Activated naive CD4-positive, alpha-beta T cell treated with Interleukin-2 at 50 U/mL for 16 hours (primary cell): Measurements from ENCODE around the gene FGD6.

Experiments used
- DNase-seq: peaks from one replicate; pipeline ENCODE4 v3.0.0-alpha.2; 2020

Gene FGD6

DNA sequence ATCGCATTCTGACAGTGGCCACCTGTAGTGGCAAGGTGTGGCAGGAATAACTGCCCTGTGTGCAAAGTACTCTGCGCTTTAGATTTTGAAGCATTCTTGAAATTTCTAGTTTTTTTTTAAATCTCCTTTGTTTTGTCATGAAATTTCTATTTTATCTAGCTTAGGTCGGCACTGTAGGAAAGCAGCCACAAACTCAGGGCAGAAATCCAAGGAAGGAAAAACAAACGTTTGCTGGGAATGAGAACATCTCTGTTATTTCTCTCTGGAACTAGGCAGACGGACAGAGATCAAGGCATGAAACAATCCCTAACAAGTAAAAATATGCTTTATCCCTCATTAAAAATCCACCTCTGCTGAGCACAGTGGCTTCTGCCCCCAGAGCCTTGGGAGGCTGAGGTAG, 142.5 kb downstream of the FGD6 start:
- DNase-seq = no peak

DNA sequence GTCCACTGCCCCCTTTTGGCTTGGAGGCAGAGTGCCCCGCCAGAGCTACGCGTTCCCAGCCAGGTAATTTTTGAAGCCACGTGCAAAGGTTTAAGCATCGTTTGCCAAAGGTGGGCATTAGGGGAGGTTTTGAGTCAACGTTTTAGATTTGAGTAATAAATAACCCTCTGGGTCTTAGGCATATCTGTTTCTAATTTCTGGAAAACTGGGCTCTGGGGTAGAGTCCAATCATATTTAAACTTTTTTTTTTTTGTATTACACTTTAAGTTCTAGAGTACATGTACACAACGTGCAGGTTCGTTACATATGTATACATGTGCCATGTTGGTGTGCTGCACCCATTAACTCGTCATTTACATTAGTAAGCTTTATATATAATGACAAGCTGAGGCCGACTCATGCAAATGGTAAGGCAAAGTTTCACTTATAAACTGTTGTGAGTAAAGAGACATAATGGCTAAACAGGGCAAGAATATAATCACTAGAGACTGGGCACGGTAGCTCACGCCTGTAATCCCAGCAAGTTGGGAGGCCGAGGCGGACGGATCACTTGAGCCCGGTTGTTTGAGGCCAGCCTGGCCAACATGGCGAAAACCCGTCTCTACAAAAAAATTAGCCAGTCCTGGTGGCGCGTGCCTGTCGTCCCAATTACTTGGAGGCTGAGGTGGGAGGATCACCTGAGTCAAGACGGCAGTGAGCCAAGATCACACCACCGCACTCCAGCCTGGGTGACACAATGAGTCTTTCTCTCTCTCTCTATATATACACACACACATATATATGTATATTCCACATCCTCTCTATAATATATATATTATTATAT, 143.4 kb downstream of the FGD6 start:
- peak; percentile 92 for DNase-seq

DNA sequence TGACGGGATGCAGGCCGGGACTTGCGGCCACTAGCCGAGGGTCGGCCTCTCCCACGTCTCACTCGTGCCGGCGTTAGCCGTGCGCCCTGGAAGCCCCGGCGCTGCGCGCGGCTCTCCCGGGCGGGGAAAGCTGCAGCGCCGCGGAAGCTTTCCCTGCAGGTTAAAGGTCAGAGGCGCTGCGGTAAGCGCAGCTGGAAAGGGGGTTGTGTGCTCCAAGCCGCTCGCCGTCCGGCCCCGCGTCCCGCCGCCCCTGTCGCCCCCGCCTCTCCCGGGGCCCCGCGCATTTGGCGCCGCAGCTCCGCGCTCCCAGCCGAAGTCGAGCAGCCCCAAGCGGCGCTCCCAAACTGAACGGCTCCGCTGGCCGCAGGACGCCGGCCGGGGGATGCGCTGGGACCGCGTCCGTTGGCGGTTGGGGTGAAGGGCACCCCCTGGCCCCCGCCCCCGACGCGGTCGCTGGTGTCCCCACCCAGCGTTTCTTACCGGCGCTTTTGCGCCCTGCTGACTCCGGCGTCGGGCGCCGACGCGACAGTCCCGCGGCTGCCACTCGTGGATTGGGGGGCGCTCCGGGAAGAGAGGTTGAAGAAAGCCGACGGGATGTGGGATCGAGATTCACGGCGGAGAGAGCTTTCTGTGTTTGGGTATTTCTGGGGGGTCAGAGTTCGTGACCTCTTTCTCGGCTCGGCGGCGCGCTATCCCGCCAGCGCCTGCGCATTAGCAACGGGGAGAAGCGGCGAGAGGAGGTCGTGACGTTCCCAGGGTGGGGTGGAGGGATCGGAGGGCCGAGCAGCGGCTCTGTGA, 144.2 kb downstream of the FGD6 start, which contains the start of gene NR2C1:
NR2C1 (minus strand) TSS at position 719 of the 798 bp plus-strand sequence. CDS start 6,234 bp downstream, outside the sequence.
- peak; percentile 34 for DNase-seq

DNA sequence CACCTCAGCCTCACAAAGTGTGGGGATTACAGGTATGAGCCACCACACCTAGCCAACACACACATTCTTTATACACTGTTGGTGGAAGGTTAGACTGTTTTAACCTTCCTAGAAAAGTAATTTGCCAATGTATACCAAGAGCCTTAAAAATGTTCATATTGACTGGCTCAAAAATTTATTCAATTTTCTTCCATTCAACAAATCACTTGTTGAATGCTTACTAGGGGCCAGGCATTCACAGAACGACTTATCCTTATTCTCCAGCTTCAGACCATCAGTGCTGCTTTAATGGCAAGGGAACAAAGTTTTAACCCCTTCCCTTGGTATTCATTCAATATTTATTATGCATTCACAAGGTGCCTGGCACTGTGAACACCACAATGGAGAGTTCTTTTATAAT, 146.9 kb downstream of the FGD6 start:
- no peak for DNase-seq

DNA sequence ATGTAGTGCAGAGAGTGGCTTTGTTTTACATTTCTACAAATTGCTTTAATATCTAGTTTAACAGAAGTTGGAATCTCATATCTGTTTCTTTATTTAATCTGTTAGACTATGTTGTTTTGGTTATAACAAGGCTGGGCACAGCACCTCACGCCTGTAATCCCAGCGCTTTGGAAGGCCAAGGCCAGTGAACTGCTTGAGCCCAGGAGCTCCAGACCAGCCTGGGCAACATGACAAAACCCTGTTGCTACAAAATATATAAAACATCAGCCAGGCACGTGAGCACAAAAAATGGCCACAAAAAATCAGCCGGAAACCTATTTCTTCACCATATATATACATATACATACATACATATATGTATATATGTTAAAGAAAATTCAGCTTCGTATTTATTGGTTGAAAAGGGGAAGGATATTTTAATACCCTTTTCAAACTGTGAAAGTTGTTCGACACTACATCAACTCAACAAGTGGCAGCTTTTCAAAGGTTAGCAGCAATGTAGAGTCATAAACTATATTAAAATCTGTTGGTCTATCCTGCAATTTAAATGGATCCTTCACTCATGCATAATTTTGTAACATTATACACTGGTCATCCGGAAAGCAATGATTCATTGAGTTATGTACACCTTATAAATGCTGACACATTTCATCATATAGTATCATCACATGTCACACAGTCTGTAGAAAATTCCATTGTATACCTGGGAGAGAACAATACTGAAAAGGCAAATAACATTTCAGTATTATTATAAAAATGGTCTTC, 151.0 kb downstream of the FGD6 start:
- no peak for DNase-seq

DNA sequence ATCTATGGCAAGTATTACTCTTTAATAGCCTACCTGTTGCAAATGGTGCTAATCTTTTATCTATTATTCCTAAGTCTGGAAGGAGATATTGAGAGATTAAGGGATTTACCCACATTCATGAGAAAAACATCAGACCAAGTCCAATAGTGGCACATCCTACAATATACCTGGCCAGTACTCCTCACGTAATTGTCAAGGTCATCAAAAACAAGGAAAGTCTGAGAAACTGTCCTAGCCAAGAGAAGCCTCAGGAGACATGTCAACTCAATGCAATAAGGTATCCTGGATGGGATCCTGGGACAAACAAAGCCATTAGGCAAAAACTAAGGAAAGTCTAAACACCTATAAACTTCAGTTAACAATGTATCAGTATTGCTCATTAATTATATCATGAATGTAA, 156.3 kb downstream of the FGD6 start:
- DNase-seq = no peak

DNA sequence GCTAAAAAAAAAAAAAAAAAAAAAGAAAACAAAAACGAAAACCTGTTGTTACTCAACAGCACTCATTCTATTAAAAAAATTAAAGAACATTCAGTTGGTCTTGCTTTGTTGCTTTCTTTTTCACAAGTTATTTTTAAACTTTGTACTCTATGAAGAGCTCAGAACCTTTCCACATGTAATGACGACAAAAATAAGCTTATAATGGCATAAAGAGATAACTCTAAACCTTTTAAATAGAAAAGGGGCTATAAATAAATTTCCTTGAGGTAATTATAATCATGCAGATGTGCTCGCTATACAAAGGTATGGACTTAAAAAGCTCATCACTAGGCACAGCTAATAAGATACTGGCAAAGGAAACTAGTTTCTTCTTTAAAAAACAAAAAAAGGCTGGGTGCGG, 157.3 kb downstream of the FGD6 start:
- DNase-seq = no peak

DNA sequence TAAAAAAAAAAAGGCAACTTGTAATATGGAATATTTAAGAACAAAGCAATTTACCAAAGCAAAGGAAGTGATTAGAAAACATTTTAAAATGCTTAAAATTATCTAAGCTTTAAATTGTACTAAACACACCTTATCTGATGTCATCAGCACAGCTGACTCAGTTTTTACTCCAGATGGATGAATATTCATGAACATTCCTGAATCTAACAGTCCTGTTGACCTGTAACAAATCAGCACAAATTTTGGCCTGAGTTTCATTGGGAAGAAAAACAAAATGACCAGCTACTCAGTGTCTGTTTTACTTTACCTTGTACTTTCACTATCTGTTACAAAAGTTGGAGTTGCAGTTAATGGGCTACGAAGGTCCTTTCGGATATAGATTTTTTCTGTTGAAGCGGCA, 159.8 kb downstream of the FGD6 start:
- DNase-seq = no peak

DNA sequence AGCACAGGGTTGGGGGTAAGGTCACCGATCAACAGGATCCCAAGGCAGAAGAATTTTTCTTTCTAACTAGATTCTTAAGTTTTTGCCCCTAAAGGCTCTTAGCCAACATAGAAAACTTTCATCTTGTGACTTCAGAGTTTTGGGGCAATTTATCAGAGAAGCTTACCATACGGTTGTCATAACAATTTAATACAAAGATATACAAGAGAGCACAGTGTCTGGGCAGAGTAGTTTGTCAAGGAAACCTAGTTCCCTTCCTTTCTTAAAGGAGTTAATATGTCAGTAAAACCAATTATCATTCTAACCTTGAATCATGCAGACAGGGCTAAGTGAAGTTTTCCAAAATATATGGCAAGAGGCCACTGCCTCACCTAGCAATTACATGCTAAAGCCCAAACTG, 162.2 kb downstream of the FGD6 start:
- no peak for DNase-seq

DNA sequence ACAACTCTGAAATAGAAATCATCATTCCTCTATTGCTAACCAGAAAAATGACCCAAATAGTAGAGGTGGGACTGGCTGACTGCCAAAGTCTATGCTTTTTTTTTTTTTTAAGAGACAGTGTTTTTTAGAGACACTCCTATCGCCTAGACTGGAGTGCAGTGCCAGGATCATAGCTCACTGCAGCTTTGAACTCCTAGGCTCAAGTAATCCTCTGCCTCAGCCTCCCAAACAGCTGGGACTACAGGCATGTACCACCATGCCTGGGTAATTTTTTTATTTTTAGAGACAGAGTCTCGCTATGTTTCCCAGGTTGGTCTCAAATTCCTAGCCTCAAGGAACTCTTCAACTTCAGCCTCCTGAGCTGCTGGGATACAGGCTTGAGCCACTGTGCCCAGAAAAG, 163.1 kb downstream of the FGD6 start:
- DNase-seq = no peak

DNA sequence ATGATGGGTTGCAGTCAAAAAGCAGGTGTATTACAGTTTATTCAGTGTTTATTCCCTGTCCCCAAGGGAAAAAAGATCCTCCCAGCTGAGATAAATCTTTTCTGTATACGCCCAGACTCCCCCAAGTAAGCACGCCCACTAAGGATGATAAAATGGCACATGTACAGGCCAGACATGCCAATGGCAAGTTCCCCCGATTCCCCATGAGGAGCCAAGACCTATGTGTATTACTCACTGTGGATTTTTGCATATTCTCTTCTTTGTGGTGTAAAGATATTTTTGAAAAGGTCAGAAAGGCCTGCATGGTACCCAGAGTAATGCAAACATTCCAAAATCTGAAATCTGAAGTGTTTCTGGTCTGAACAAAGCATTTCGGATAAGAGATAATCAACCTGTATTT, 166.0 kb downstream of the FGD6 start:
- no peak for DNase-seq

DNA sequence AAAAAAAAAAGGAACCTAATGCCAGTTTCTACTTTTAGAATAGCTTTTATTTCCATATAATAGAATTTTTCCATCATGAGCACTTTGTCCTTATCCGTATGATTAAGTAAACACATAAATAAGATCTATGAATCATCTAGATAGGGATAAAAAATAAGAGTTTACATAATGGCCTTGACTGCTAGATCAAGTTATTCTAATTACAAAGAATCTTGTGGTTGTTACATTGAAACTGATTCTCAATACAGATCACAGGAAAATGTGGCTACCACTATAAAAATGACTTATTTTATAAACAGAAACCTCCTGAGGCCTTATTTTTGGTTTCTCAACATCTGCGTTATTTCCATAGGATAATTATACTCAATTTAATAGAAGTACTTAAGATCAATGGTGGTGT, 179.4 kb downstream of the FGD6 start:
- DNase-seq = no peak

DNA sequence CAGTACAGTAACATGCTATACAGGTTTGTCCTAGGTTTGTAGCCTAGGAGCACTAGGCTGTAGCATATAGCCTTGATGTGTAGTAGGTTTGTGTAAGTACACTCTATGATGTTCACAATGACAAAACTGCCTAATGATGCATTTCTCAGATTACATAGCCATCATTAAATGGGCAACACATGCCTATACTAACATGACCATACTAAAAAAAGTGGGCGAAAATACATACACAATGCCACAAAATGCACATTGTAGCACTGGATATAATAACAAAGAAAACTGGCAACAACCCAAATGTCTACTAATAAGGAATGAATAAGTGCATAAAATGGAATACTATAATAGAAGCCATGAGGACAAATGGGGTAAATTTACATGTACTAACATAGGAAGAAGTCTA, 182.5 kb downstream of the FGD6 start:
- DNase-seq = no peak
